ENCODE results near the gene DDX23.
A peak's percentile ranks its signal among the peaks of the same experiment; 100 is the strongest.

DDX23 gene

GRCh38 chr12:48786591-48787544 lies 65.1 kb downstream of the DDX23 start:
- no peak for TF ChIP-seq GATA3 (IDR thresholded peaks at IDR 0.05; ENCODE audit: low read depth, low read length)
- peak; percentile 33; the same call in 1 of the 2 replicates for TF ChIP-seq GATA2 (IDR thresholded peaks at IDR 0.05; ENCODE audit: low read depth, low read length)

- no peak for TF ChIP-seq GATA2 (IDR thresholded peaks at IDR 0.05; ENCODE audit: low read depth, low read length)
- TF ChIP-seq GATA3 (IDR thresholded peaks at IDR 0.05; ENCODE audit: low read depth, low read length) = no peak
Measured at GRCh38 chr12:48783432-48783831, 68.5 kb downstream of the DDX23 start.

- TF ChIP-seq GATA2 (IDR thresholded peaks at IDR 0.05; ENCODE audit: low read depth, low read length) (no peak), GATA3 (IDR thresholded peaks at IDR 0.05; ENCODE audit: low read depth, low read length) (no peak)
Measured at GRCh38 chr12:48782457-48783395, 69.2 kb downstream of the DDX23 start.

GRCh38 chr12:48781750-48782456 lies 70.1 kb downstream of the DDX23 start:
- TF ChIP-seq GATA3 (IDR thresholded peaks at IDR 0.05; ENCODE audit: low read depth, low read length) = no peak
- no peak for TF ChIP-seq GATA2 (IDR thresholded peaks at IDR 0.05; ENCODE audit: low read depth, low read length)

- TF ChIP-seq GATA2 (IDR thresholded peaks at IDR 0.05; ENCODE audit: low read depth, low read length) (no peak), GATA3 (IDR thresholded peaks at IDR 0.05; ENCODE audit: low read depth, low read length) (no peak)
Measured at GRCh38 chr12:48780381-48781025, 71.5 kb downstream of the DDX23 start.

GRCh38 chr12:48779869-48780268 lies 72.1 kb downstream of the DDX23 start:
- TF ChIP-seq GATA2 (IDR thresholded peaks at IDR 0.05; ENCODE audit: low read depth, low read length) (no peak), GATA3 (IDR thresholded peaks at IDR 0.05; ENCODE audit: low read depth, low read length) (no peak)

Data from SH-SY5Y (cell line).